ENCODE measurements around the gene FLT4. TPM values are rescaled to one million over a fixed set of nuclear protein-coding genes. Genes with fewer than 3 reads are reported as not detected.

FLT4 gene
- total RNA-seq, 1 experiment from 2014 or later: 0.44 TPM

GRCh38 chr5:180647941-180648500, 1.4 kb downstream of the FLT4 start:
- intact Hi-C loops (cut with micrococcal nuclease; ENCODE audit: unreplicated experiment): no loop called here
- CTCF ChIA-PET: no interaction called here
- no TSS peak for BruUV-seq (replicated peaks)

DNA sequence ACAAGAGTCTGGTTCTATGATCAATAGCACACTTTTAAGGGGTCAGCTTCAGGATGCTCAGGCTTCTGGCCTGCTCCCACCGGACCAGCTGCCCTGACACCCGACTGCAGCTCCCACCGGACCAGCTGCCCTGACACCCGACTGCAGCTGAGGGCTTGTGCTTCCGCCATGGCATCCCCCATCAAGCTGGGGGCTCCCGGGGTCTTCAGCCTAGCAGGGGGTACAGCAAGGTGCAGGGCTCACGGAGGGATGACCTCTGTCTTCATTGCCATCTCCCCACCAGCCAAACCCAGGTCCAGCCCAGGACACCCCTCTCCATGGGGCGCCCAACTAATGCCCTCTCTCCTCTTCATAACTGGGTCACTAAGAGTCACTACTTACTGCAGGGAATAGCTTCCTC, 1.9 kb downstream of the FLT4 start:
- POLR2A ChIA-PET: no interaction called here
- peaks cover 10% of the 10 kb centered on the region for H3K27me3 ChIP-seq (ENCODE audit: control insufficient read depth, insufficient read depth, low read length)
- in situ Hi-C loops (cut with HindIII; ENCODE audit: low pct_unique_long_range_greater_than_20kb, low sequenced_read_pairs): no loop called here

More at GRCh38 chr5:180647941-180648500, 1.4 kb downstream of the FLT4 start:
- no peaks in the 10 kb centered on the region for H3K36me3 ChIP-seq (ENCODE audit: control insufficient read depth, insufficient read depth, low read length)
- in situ Hi-C loops (cut with HindIII; ENCODE audit: low pct_unique_long_range_greater_than_20kb, low sequenced_read_pairs): no loop called here
- H3K27me3 ChIP-seq (ENCODE audit: control insufficient read depth, insufficient read depth, low read length): peaks cover 13% of the 10 kb centered on the region
- POLR2A ChIA-PET: no interaction called here
- ATAC-seq: 0 out of 2 replicates have a peak, but pooled peaks have one; percentile 35
- no peaks in the 10 kb centered on the region for H3K4me1 ChIP-seq (ENCODE audit: control insufficient read depth, insufficient read depth, low read length)
- H3K27ac ChIP-seq (ENCODE audit: low read length): no peak overlapping the region
- no peak for DNase-seq (ENCODE audit: low read depth, low spot score)
- H3K9me3 ChIP-seq (ENCODE audit: control insufficient read depth, insufficient read depth, low read depth, low read length): no peaks in the 10 kb centered on the region
- TF ChIP-seq REST (IDR thresholded peaks at IDR 0.05; ENCODE audit: insufficient read depth in 1 of 2, low read depth in 2 of 2, low read length in 1 of 2) (no peak), TCF7L2 (IDR thresholded peaks at IDR 0.05; ENCODE audit: low read depth, low read length) (no peak), SIN3A (IDR thresholded peaks at IDR 0.05; ENCODE audit: borderline replicate concordance, insufficient read depth, low read depth, low read length) (no peak), POLR2AphosphoS5 (IDR thresholded peaks at IDR 0.05; ENCODE audit: low read depth, low read length) (no peak), CTCF (IDR thresholded peaks at IDR 0.05) (no peak)
- H3K4me3 ChIP-seq (ENCODE audit: low read depth in 2 of 2, low read length in 2 of 2): no peak overlapping the region

More for the DNA sequence above, 1.9 kb downstream of the FLT4 start:
- ATAC-seq (no peak), DNase-seq (ENCODE audit: low read depth, low spot score) (no peak)
- no peak overlapping the region for H3K27ac ChIP-seq (ENCODE audit: low read length)
- H3K4me1 ChIP-seq (ENCODE audit: control insufficient read depth, insufficient read depth, low read length): no peaks in the 10 kb centered on the region
- H3K4me3 ChIP-seq (ENCODE audit: low read depth in 2 of 2, low read length in 2 of 2): no peak overlapping the region
- no peaks in the 10 kb centered on the region for H3K36me3 ChIP-seq (ENCODE audit: control insufficient read depth, insufficient read depth, low read length)
- CTCF ChIA-PET: no interaction called here
- TF ChIP-seq REST (IDR thresholded peaks at IDR 0.05; ENCODE audit: insufficient read depth in 1 of 2, low read depth in 2 of 2, low read length in 1 of 2): no peak
- TF ChIP-seq SIN3A (IDR thresholded peaks at IDR 0.05; ENCODE audit: borderline replicate concordance, insufficient read depth, low read depth, low read length): no peak
- H3K9me3 ChIP-seq (ENCODE audit: control insufficient read depth, insufficient read depth, low read depth, low read length): no peaks in the 10 kb centered on the region
- BruUV-seq (replicated peaks): no TSS peak
- intact Hi-C loops (cut with micrococcal nuclease; ENCODE audit: unreplicated experiment): no loop called here
